ENCODE measurements around the gene MEF2D.

MEF2D gene

DNA sequence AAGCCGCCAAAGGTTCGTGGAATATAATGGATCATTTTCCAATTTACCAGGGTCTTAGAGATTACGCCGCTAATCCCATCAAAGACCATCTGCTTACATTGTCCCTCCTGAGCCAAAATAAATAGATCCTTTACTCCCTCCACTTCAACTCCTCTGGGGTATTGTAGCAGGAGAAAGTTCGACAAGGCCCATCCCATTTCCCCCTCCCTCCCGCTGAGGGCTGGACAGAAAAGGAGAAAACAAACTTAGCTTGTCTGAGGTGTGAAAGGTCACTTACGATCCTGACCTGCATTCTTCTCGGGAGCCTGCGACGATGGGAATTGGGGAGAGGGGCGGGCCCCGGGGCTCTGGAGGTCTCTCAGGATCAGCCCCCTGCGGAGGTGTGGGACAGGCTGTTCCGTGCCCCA, 60.8 kb downstream of the MEF2D start:
- DNase-seq: no peak

GRCh38 chr1:156439036-156439776, 61.4 kb downstream of the MEF2D start:
- DNase-seq: no peak

DNA sequence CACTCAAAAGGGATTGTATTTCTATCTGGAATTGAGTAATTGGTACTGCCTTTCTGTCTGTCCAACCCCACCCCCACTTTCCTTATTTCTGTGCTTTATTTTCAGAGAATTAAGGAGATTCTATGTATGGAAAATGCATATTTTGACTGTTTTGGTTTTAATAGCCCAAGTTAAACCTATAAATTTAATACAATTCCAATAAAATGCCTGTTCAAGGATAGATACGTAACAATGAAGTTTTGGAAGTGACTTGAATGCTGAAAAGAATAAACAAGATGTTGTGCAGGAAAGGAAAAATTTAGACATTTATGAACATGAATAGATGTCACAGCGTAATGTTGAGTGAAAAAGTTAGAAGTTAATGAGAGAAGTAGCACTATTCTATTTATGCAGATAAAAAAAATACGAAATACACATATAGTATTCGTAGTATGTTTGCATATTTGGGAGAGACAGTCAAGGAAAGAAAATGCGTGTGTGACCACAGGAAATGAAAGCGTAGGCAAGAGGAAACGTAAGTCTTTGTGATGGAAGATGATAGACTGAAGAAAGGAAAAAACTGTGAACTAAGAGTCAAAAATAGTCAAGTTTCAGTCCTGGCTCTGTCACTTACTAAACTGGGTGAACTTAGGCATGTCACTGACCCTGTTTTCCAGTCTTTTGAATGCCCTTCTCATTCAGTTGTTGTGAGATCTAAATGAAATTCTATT, 62.1 kb downstream of the MEF2D start:
- no peak for DNase-seq

GRCh38 chr1:156437037-156437867, 63.3 kb downstream of the MEF2D start:
- no peak for DNase-seq

- no peak for DNase-seq
Observed at GRCh38 chr1:156436141-156437036, 64.2 kb downstream of the MEF2D start.

GRCh38 chr1:156435545-156436140, 64.9 kb downstream of the MEF2D start:
- no peak for DNase-seq

DNA sequence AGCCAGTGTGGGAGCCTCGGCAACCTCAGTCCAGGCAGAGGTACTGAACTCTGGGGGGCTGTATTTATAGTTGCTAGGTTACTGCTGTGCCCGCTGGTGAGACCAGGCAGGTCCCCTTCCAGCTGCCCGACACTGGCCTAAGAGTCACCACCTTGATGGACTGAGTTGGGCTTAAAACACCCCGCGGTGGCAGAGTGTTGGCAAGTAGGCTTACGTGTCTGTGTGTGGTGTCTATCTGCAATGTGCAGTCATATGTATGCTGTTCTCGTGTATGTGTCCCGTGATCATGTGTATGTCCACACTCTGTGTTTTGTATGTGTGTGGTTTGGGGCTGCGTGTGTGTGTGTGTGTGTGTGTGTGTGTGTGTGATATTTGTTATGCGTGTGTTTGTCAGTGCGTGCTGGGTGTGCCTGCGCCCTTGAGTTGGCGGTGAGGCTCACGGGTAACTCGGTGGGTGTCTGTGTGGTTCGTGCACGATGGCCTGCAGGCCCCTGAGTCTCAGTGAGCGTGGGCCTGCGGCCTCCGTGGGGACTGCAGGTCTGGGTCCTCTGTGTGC, 65.5 kb downstream of the MEF2D start:
- no peak for DNase-seq

DNA sequence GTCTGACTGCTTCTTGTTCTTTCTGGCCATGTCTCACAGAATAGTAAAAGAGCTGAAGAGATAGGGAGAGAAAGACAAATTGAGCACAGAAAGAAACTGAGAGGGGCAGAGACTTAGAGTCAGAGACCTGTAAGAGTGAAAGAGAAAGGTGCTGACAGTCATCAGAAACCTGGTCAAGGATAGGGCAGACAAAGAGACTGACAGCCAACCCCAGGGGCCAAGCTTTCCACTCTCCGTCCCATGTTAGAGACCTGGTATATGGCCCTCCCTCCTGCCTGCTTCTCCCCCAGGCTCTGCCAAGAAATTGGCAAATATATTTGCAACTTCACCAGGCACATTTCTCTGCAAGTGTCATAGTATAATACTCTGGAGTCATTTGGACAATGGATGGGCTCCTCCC, 67.0 kb downstream of the MEF2D start:
- no peak for DNase-seq

DNA sequence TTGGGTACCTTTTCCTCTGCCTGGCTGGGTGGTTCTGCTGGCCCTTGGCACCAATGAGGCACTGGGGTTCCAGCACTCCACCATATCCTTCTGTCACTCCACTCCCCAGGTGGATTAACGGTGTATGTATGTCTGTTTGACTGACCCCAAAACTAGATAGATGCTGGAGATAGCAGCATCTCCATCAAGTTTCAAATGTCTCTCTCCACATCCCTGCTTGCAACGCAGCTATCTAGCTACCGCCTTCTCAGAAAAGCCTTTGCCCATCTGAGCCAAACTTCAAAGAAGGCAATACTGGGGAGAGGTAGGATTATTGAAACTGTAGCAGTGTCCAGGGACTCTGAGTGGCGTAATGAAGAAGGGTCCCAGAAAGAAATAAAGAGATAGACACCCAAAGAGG, 67.5 kb downstream of the MEF2D start:
- DNase-seq: no peak

- DNase-seq: no peak
Observed at GRCh38 chr1:156432669-156433018, 67.9 kb downstream of the MEF2D start.

DNA sequence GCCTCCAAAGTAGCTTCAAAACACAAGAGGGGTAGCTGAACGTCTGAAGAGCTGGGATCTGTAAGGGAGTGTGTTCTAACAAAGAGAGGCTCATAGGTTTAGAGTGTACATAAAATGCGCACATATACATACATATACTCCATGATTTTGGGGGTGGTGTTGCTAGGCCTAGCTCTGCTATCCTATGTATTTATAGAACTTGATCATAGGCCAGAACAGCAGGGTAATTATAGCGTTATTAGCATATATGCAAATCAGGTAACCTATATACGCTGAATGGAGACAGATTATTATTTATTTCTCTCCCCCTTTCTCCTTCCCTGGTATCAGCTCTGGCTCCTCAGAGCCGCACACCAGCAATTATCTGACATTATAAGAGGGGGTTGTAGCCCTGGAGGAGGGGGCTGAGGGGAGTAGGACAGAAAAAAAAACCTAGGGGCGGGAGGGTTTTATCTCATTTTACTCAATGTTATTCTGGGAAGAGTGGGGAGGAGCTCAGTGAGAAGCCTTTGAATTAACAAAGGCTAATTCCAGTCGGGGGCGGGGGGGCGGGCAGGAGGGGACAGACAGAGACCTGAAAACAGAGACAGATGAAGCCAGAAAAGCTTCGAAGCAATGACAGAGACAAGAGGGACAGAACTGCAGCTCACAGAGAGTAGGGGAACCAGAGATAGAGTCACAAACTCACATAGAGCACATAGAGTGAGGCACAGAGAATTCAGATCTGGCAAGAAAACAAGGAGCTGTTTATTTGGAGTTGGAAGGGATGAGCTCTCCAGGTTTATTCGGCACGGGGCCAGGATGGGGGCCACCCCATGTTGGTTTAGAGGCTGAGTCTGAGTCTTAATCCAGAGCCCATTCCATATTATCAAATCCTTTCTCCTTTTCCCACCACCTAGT, 68.6 kb downstream of the MEF2D start:
- DNase-seq: no peak

- no peak for DNase-seq
Observed at GRCh38 chr1:156431366-156431765, 69.2 kb downstream of the MEF2D start.

DNA sequence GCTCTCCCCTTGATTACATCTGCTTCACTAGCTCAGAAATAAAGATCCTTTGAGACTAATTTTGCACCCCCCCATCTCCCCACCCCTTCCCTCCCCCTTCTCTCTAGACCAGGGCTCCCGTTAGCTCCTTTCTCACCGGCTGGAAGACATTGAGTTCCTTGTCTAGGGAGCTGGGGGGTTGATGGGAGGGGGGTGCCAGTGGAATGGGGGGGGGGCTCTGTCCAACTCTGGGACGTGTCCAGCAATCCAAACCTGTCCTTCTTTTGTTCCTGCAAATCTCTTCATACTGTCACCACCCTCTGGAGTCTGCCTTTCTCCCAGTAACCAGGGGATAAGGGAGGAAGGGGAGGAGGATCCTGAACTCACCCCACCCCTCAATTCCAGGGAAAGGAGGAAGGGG, 69.7 kb downstream of the MEF2D start:
- DNase-seq: no peak

DNA sequence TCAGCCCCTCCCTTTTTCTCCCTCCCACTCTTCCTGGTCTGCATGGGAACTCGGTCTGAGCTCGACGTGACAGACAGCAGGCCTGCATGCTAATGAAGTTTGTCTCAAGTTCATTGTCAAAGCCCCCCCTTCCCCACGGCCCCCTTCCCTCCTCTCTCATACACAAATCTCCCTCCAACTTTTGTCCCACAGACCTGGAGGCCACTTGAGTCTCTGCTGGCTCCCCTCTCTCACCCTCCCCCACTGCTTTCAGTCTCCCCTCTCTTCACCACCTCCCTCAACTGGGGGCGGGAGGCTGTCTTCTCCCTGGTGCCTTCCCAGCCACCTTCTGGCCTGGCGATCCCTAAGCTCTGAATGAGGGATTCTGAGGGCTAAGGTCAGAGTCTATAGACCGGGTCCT, 70.3 kb downstream of the MEF2D start:
- no peak for DNase-seq

DNA sequence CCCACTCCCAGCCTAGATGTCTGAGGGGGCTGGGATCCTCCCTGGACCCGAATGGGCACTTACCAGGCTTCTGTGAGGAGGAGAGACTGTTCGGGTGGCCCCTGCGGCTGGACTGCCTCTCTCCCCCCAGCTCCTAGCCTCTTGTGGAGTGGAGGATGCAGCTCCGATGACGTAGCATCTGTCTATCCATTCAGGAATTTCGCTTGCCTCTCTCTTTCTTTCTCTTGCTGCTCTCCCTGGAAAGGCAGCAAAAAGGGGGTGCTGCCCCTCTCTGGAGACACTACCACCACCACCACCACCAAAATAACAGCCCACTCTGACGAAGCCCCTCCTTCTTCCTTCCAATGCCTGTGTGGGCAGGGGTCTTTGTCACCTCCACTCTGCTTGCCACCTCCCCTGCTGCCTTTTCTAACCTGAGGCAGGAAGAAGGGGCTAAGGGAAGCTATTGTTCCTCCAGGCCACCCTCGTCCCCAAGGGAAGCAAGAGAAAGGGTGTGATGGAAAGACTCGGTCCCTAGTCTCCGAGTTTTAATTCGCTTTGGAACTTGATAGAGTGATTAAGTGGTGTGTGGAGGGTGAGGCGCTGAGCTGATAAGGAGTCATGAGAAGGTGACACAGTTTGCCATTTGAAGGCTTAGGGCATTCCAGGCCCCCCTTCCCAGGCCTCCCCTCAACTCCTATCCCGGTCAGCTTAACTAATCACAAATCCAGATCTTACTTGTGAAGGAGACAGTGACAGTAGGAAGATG, 71.1 kb downstream of the MEF2D start:
- DNase-seq: no peak

DNA sequence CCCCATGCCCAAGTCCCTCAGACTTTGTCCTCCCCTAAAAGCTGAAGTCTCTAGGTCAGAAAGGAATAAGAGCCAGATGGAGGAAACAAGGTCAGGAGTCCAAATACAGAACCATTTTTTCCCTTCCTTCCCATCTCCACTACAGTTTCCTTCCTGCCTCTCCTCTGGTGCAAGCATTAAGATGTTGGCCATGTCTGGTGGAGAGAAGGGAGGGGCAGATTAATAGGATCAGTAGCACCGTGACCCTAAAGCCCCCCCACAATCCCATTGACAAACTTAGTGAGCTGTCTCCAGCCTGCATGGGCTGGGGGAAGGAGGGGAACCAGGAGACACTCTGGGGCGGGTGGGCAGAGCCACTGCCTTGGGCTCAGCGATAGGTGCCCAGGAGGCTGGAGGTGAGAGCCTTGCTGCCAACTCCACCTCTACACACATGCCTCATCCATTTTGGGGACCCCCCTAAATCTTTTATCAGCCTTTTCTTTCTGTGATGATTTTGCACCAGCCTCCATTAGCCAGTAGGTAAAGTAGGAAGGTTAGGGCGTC, 71.8 kb downstream of the MEF2D start:
- no peak for DNase-seq

DNA sequence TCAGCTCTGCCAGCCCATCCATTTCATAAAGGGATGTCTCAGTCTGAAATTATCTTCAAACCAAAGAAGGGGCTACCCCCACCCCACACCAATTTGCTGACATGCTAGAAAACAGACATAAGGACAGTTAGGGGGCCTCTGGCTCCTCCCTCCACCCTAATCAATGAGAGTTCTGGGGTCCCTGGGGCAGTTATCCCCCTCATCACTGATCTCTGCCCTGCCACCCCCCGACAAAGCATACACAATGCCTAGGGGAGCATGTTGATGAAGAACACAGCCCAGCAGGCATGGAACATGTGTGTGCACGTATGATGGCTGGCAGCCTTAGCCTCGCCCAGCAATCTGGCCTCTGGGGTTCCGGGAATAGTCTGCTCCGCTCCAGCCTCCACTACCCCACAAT, 72.6 kb downstream of the MEF2D start:
- no peak for DNase-seq

GRCh38 chr1:156425943-156426342, 74.6 kb downstream of the MEF2D start:
- no peak for DNase-seq

DNA sequence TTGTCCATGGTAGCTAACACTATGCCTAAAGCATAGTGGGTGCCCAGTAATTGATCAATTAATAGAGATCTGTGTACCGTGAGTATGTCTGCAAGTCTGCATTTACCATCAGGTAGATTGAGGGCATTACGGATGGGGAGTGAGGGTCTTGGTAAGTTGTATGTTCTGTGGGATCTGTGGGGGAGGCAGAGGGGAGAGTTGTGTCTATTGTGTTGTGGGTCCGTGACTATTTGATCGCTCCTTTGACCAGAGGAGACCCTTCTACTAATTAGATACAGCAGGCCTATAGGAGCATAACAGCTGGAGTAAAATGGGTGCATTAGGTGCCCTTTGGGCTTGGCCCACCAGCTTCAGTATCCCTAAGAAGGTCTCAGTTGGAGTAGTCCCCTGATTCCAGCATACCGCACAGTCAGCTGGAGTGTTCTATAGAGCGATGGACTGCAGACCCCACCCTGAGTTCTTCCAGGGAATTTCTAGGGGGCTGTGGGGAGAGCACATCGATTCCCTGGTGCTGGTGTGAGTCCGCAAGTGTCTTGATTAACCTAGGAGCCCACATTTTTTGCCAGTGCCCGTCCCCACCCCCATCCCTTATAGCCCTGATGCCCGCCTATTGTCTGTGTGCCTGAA, 75.7 kb downstream of the MEF2D start:
- no peak for DNase-seq
